Nephron (organoid): Measurements from ENCODE around the gene REG4.

Experiments
- H3K27ac Mint-ChIP-seq, 3 experiments: 2 replicates each; pipeline ENCODE4 v1.8.0; 2020; ENCODE audit warnings: mixed read lengths in 3 of 3, mild to moderate bottlenecking in 2 of 3, moderate library complexity in 1 of 3
- H3K27me3 Mint-ChIP-seq: 2 replicates; pipeline ENCODE4 v1.8.0; 2021; ENCODE audit warnings: low read depth, mild to moderate bottlenecking, moderate library complexity, mixed read lengths
- H3K36me3 Mint-ChIP-seq: 2 replicates; pipeline ENCODE4 v1.8.0; 2020; ENCODE audit warnings: low read depth, mixed read lengths
- H3K4me1 Mint-ChIP-seq: 2 replicates; pipeline ENCODE4 v1.8.0; 2020; ENCODE audit warnings: mixed read lengths
- H3K4me3 Mint-ChIP-seq, 3 experiments: 2 replicates each; pipeline ENCODE4 v1.8.0; 2020; ENCODE audit warnings: mild to moderate bottlenecking in 3 of 3, mixed read lengths in 3 of 3, moderate library complexity in 2 of 3
- H3K9me3 Mint-ChIP-seq: 2 replicates; pipeline ENCODE4 v1.8.0; 2020; ENCODE audit warnings: mixed read lengths
- TF ChIP-seq, protein P1 (sequence below), 3 experiments: fragments of 200-600 bp; sonication (generic); IDR thresholded peaks; one replicate each; pipeline ENCODE4 v1.5.0; 2021; ENCODE audit warnings: antibody characterized with exemption in 3 of 3; ENCODE audit not compliant: unreplicated experiment in 3 of 3

REG4 gene

GRCh38 chr1:119748040-119748439, 63.2 kb downstream of the REG4 start:
- Mint-ChIP-seq H3K9me3 (no peaks in the 10 kb centered on the region), H3K27me3 (peaks cover 5% of the 10 kb centered on the region), H3K36me3 (peaks cover 9% of the 10 kb centered on the region), H3K4me3 (no peak overlapping the region), H3K4me1 (peaks cover 34% of the 10 kb centered on the region), H3K27ac (peak overlapping the region in 1 of 3 experiments; percentile 39)
- TF ChIP-seq, protein P1, sequence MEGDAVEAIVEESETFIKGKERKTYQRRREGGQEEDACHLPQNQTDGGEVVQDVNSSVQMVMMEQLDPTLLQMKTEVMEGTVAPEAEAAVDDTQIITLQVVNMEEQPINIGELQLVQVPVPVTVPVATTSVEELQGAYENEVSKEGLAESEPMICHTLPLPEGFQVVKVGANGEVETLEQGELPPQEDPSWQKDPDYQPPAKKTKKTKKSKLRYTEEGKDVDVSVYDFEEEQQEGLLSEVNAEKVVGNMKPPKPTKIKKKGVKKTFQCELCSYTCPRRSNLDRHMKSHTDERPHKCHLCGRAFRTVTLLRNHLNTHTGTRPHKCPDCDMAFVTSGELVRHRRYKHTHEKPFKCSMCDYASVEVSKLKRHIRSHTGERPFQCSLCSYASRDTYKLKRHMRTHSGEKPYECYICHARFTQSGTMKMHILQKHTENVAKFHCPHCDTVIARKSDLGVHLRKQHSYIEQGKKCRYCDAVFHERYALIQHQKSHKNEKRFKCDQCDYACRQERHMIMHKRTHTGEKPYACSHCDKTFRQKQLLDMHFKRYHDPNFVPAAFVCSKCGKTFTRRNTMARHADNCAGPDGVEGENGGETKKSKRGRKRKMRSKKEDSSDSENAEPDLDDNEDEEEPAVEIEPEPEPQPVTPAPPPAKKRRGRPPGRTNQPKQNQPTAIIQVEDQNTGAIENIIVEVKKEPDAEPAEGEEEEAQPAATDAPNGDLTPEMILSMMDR (IDR thresholded peaks at IDR 0.05; ENCODE audit: unreplicated experiment in 3 of 3): no peak

DNA sequence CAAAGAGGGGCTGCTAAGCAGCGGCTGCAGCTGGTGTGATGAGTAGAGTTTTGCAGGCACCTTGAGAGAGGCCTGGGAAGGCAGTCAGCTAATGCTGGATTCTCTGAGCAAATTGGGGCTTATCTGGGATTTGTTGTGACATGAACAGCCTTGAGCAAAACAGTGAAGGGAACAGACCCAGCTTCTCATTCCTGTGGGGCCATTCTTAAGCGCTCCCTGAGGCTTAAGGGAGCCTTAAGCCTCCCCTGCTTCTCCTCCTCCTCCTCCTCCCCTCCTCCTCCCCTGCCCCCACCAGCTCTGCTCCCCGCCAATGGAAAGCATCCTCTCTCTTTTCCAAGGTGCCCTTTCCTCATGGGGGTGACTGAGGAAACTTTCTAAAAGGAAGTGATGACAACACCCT, 63.8 kb downstream of the REG4 start:
- H3K27ac Mint-ChIP-seq: peak overlapping the region; percentile 13 to 39 (median 38)
- H3K4me3 Mint-ChIP-seq: no peak overlapping the region
- TF ChIP-seq, protein P1 (IDR thresholded peaks at IDR 0.05; ENCODE audit: unreplicated experiment in 3 of 3): no peak

GRCh38 chr1:119745034-119745433, 66.2 kb downstream of the REG4 start:
- H3K4me1 Mint-ChIP-seq: peaks cover 51% of the 10 kb centered on the region
- no peak overlapping the region for H3K4me3 Mint-ChIP-seq
- H3K36me3 Mint-ChIP-seq: peaks cover 23% of the 10 kb centered on the region
- H3K27me3 Mint-ChIP-seq: peaks cover 5% of the 10 kb centered on the region
- TF ChIP-seq, protein P1 (IDR thresholded peaks at IDR 0.05; ENCODE audit: unreplicated experiment in 3 of 3): no peak
- no peaks in the 10 kb centered on the region for H3K9me3 Mint-ChIP-seq
- H3K27ac Mint-ChIP-seq: peak overlapping the region in 2 of 3 experiments; percentile 22 to 30

More for the DNA sequence above, 63.8 kb downstream of the REG4 start:
- peaks cover 5% of the 10 kb centered on the region for H3K27me3 Mint-ChIP-seq
- H3K9me3 Mint-ChIP-seq: no peaks in the 10 kb centered on the region
- peaks cover 36% of the 10 kb centered on the region for H3K4me1 Mint-ChIP-seq
- peaks cover 11% of the 10 kb centered on the region for H3K36me3 Mint-ChIP-seq

GRCh38 chr1:119744598-119744942, 66.7 kb downstream of the REG4 start:
- H3K4me3 Mint-ChIP-seq: no peak overlapping the region
- H3K36me3 Mint-ChIP-seq: peaks cover 23% of the 10 kb centered on the region
- H3K4me1 Mint-ChIP-seq: peaks cover 51% of the 10 kb centered on the region
- H3K27me3 Mint-ChIP-seq: peaks cover 1% of the 10 kb centered on the region
- TF ChIP-seq, protein P1 (IDR thresholded peaks at IDR 0.05; ENCODE audit: unreplicated experiment in 3 of 3): no peak
- H3K27ac Mint-ChIP-seq: peak overlapping the region; percentile 46 to 74 (median 60)
- H3K9me3 Mint-ChIP-seq: no peaks in the 10 kb centered on the region
